ENCODE data around the gene OR52L1.

- TF ChIP-seq EZH2 (IDR thresholded peaks at IDR 0.05), result no peak
- TF ChIP-seq POLR2AphosphoS5 (IDR thresholded peaks at IDR 0.05; ENCODE audit: borderline replicate concordance, low read depth, low read length), result no peak
- no peak for TF ChIP-seq FOXP2 (optimal IDR thresholded peaks at IDR 0.05; ENCODE audit: control extremely low read depth, extremely low read length, insufficient read depth)
Observed at GRCh38 chr11:6006395-6006794, 19.6 kb upstream of the OR52L1 start.
